ENCODE data around the gene PCSK2. TPM values are rescaled to one million over a fixed set of nuclear protein-coding genes. Genes with fewer than 3 reads are reported as not detected.

Gene PCSK2
- total RNA-seq, 3 donors from 2014 or later: not detected

DNA sequence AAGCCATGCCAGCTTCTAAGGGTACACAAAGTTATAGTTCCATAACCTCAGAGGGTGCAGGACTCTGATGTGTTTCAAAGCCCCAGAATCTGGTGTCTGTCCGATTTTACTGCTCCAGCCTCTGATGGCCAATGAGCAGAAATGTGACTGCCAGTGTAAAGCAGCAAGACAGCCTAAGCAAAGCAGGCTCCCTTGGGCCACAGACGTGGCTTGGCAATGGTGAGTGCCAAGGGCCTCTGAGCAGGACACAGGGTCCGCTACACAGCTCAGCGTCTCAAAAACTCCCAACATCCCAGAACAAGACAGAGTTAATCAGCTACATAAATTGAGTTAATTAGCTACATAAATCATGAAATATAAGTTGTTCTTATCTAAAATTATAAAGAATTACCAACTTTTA, 69.2 kb downstream of the PCSK2 start:
- Mint-ChIP-seq H3K4me3 (no peak overlapping the region), H3K9me3 (no peaks in the 10 kb centered on the region), H3K27me3 (ENCODE audit: low read depth) (no peaks in the 10 kb centered on the region), H3K36me3 (ENCODE audit: insufficient read depth) (no peaks in the 10 kb centered on the region), H3K4me1 (ENCODE audit: low read depth) (no peaks in the 10 kb centered on the region)
- no peak for DNase-seq
- no peak for ATAC-seq

- ATAC-seq (no peak), DNase-seq (no peak)
- peaks cover 4% of the 10 kb centered on the region for H3K27me3 Mint-ChIP-seq (ENCODE audit: low read depth)
- no peaks in the 10 kb centered on the region for H3K9me3 Mint-ChIP-seq
- H3K4me3 Mint-ChIP-seq: no peak overlapping the region
- H3K4me1 Mint-ChIP-seq (ENCODE audit: low read depth): no peaks in the 10 kb centered on the region
- H3K36me3 Mint-ChIP-seq (ENCODE audit: insufficient read depth): no peaks in the 10 kb centered on the region
Measured at GRCh38 chr20:17298171-17298570, 71.3 kb downstream of the PCSK2 start.

- DNase-seq (no peak), ATAC-seq (no peak)
- no peaks in the 10 kb centered on the region for H3K9me3 Mint-ChIP-seq
- peaks cover 4% of the 10 kb centered on the region for H3K27me3 Mint-ChIP-seq (ENCODE audit: low read depth)
- no peaks in the 10 kb centered on the region for H3K36me3 Mint-ChIP-seq (ENCODE audit: insufficient read depth)
- H3K4me1 Mint-ChIP-seq (ENCODE audit: low read depth): no peaks in the 10 kb centered on the region
- H3K4me3 Mint-ChIP-seq: no peak overlapping the region
Measured at GRCh38 chr20:17298751-17299150, 71.9 kb downstream of the PCSK2 start.

- Mint-ChIP-seq H3K4me3 (no peak overlapping the region), H3K9me3 (no peaks in the 10 kb centered on the region), H3K4me1 (ENCODE audit: low read depth) (no peaks in the 10 kb centered on the region), H3K27me3 (ENCODE audit: low read depth) (peaks cover 4% of the 10 kb centered on the region), H3K36me3 (ENCODE audit: insufficient read depth) (no peaks in the 10 kb centered on the region)
- no peak for DNase-seq
- no peak for ATAC-seq
Measured at GRCh38 chr20:17300113-17300512, 73.3 kb downstream of the PCSK2 start.

GRCh38 chr20:17304774-17305173, 77.9 kb downstream of the PCSK2 start:
- Mint-ChIP-seq H3K4me1 (ENCODE audit: low read depth) (no peaks in the 10 kb centered on the region), H3K4me3 (no peak overlapping the region), H3K9me3 (peaks cover 3% of the 10 kb centered on the region), H3K36me3 (ENCODE audit: insufficient read depth) (no peaks in the 10 kb centered on the region), H3K27me3 (ENCODE audit: low read depth) (peaks cover 6% of the 10 kb centered on the region)
- no peak for ATAC-seq
- DNase-seq: no peak

DNA sequence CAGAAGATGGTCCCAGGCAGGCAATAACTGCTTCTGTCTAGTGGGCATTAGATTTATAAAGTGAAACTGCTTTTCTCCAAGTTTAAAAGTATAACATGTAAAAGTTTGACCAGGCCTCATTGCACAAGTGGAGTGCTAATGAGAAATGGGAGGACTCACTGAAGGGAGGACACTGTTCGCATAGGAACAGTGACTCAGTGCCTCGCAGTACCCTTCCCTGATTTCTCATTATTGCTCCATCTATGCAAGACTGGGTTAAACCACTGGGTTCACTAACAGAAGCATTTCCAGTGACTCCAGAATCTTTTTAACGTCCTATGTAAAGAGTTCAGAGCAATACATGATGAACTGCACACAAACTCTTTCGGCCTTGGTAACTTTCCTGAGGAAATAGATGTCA, 79.6 kb downstream of the PCSK2 start:
- no peaks in the 10 kb centered on the region for H3K4me1 Mint-ChIP-seq (ENCODE audit: low read depth)
- H3K36me3 Mint-ChIP-seq (ENCODE audit: insufficient read depth): no peaks in the 10 kb centered on the region
- no peak for ATAC-seq
- H3K9me3 Mint-ChIP-seq: peaks cover 3% of the 10 kb centered on the region
- H3K27me3 Mint-ChIP-seq (ENCODE audit: low read depth): peaks cover 6% of the 10 kb centered on the region
- DNase-seq: no peak
- no peak overlapping the region for H3K4me3 Mint-ChIP-seq

DNA sequence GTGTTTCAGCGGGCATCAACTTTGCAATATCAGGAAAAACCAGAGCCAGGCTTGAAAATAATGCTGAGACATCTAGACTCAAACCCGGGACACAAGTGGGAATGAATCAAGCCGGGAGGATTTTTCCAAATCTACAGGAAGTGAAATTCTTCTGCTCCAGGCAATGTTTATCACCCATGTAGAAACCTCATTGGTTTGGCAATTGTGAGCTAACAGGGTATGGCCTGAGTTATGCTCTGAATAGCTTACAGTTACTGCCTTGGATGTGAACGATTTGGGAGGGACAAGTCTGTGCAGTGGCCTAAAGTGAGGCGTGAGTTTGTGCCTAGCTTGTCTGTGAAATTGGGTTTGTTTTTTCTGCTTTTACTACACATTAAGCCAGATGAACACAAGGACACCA, 87.4 kb downstream of the PCSK2 start:
- no peak overlapping the region for H3K4me3 Mint-ChIP-seq

GRCh38 chr20:17315407-17316231, 88.8 kb downstream of the PCSK2 start:
- Mint-ChIP-seq H3K36me3 (ENCODE audit: insufficient read depth) (no peaks in the 10 kb centered on the region), H3K27me3 (ENCODE audit: low read depth) (peaks cover 26% of the 10 kb centered on the region), H3K4me1 (ENCODE audit: low read depth) (no peaks in the 10 kb centered on the region), H3K9me3 (no peaks in the 10 kb centered on the region), H3K4me3 (no peak overlapping the region)
- no peak for ATAC-seq
- DNase-seq: no peak

More for the DNA sequence above, 87.4 kb downstream of the PCSK2 start:
- DNase-seq (no peak), ATAC-seq (no peak)
- Mint-ChIP-seq H3K4me1 (ENCODE audit: low read depth) (no peaks in the 10 kb centered on the region), H3K36me3 (ENCODE audit: insufficient read depth) (no peaks in the 10 kb centered on the region), H3K27me3 (ENCODE audit: low read depth) (peaks cover 26% of the 10 kb centered on the region), H3K9me3 (no peaks in the 10 kb centered on the region)

DNA sequence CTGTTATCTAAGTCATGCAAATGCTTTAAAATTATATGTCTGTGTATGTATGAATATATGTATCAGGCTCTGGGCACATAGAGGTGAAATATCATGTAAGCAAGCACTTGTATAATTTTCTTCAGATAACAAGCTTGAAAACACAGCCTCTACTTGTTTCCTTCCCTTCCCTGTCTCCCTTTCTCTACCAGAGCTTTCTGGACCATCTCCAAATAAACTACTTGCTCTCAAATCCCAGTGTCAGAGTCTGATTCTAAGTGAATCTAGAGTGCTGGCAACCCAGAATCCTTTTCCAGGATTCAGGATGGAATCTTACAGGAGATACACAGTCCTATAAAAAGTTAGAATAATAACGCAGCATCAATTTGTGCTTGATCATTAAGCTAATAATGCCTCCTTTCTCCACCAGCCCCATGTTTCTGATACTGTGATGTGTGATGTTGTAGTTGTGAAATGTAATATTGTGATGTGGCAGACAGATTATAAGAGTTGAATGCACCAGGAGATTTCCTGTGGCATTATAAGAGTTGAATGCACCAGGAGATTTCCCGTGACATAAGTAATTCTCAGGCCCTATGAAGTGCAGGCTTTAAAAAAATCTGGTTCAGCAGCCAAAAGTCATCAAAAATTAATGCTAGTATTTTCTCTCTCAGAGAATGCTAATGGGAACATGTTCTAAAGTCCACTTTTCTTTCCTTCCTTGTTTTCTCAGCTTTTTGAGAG, 89.6 kb downstream of the PCSK2 start:
- Mint-ChIP-seq H3K4me3 (no peak overlapping the region), H3K36me3 (ENCODE audit: insufficient read depth) (no peaks in the 10 kb centered on the region), H3K4me1 (ENCODE audit: low read depth) (no peaks in the 10 kb centered on the region), H3K27me3 (ENCODE audit: low read depth) (peaks cover 26% of the 10 kb centered on the region), H3K9me3 (no peaks in the 10 kb centered on the region)
- ATAC-seq: no peak
- no peak for DNase-seq

- Mint-ChIP-seq H3K4me3 (no peak overlapping the region), H3K27me3 (ENCODE audit: low read depth) (peaks cover 26% of the 10 kb centered on the region), H3K9me3 (no peaks in the 10 kb centered on the region), H3K4me1 (ENCODE audit: low read depth) (no peaks in the 10 kb centered on the region), H3K36me3 (ENCODE audit: insufficient read depth) (no peaks in the 10 kb centered on the region)
- no peak for DNase-seq
- no peak for ATAC-seq
Measured at GRCh38 chr20:17317341-17317740, 90.5 kb downstream of the PCSK2 start.

DNA sequence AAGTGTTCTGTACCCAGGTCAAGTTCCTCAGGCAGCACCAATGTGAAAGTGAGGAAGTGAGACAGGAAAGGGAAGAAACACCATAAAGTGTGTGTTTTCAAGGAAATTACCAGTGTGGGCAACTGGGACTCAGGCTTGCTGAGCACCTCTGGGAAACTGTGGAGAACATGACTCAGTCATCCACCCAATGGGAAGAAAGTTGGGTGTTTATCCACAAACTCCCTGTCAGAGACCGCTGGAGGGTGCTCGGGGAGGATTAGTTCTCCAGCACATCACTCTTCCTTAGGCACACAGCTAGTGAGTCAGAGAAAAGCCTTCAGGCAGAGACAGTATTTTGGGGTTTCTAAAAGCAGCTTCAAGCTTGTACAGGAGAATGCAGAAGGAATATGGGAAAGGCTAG, 93.6 kb downstream of the PCSK2 start:
- Mint-ChIP-seq H3K4me1 (ENCODE audit: low read depth) (no peaks in the 10 kb centered on the region), H3K4me3 (no peak overlapping the region), H3K36me3 (ENCODE audit: insufficient read depth) (no peaks in the 10 kb centered on the region), H3K27me3 (ENCODE audit: low read depth) (peaks cover 19% of the 10 kb centered on the region), H3K9me3 (no peaks in the 10 kb centered on the region)
- no peak for ATAC-seq
- no peak for DNase-seq

GRCh38 chr20:17326096-17326495, 99.3 kb downstream of the PCSK2 start:
- peaks cover 27% of the 10 kb centered on the region for H3K27me3 Mint-ChIP-seq (ENCODE audit: low read depth)
- H3K4me1 Mint-ChIP-seq (ENCODE audit: low read depth): no peaks in the 10 kb centered on the region
- no peak for DNase-seq
- H3K4me3 Mint-ChIP-seq: no peak overlapping the region
- H3K36me3 Mint-ChIP-seq (ENCODE audit: insufficient read depth): no peaks in the 10 kb centered on the region
- H3K9me3 Mint-ChIP-seq: no peaks in the 10 kb centered on the region
- no peak for ATAC-seq

DNA sequence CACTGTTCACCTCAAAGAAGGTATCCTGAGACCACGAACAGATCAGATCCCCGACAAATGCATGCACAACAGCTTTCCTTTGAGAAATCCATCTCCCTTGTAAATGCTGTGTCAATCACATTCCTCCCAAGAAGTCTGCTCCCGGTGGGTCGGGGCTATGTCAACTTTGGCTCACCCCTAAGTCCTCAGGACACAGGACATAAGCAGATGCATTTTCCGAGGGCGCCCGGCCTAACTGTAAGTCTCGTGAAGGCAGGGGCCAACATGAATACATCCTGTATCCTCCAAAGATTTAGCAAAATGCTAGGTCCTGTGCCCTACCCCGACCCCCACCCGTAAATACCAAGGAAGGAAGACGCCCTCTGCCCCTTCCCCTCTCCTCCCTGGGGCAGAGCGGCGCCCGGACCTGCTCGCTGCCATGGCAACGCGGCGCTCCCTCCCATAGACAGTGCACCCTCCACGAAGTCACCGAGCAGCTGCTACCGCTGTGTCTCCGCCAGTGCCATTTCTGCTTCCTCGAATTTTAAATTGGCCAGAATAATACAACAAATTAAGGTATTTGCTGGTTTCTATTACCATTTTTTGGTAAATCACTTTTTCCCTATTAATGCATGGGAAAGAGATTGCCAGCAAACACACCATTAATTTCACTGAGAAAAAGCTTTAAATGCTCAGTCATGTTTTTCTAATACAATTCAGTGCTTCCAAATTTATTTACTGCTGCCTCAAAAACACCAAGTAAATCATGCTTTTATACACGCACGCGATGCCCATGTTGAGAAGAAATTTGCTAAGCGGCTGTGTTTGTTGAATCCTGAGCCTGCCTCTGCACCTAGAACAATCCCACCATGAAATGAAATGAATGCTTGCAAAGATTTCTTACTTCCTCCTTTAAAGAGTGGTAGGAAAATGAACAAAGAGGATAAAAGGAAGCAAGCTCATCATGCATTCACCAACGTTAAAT, 100.6 kb downstream of the PCSK2 start:
- no peak overlapping the region for H3K4me3 Mint-ChIP-seq
- H3K27me3 Mint-ChIP-seq (ENCODE audit: low read depth): peaks cover 27% of the 10 kb centered on the region
- H3K9me3 Mint-ChIP-seq: no peaks in the 10 kb centered on the region
- no peaks in the 10 kb centered on the region for H3K36me3 Mint-ChIP-seq (ENCODE audit: insufficient read depth)
- ATAC-seq (no peak), DNase-seq (no peak)
- H3K4me1 Mint-ChIP-seq (ENCODE audit: low read depth): no peaks in the 10 kb centered on the region

GRCh38 chr20:17334932-17335331, 108.1 kb downstream of the PCSK2 start:
- H3K4me1 Mint-ChIP-seq (ENCODE audit: low read depth): no peaks in the 10 kb centered on the region
- H3K9me3 Mint-ChIP-seq: no peaks in the 10 kb centered on the region
- H3K4me3 Mint-ChIP-seq: no peak overlapping the region

More at GRCh38 chr20:17334932-17335331, 108.1 kb downstream of the PCSK2 start:
- no peak for ATAC-seq
- DNase-seq: no peak
- H3K27me3 Mint-ChIP-seq (ENCODE audit: low read depth): peaks cover 2% of the 10 kb centered on the region
- no peaks in the 10 kb centered on the region for H3K36me3 Mint-ChIP-seq (ENCODE audit: insufficient read depth)

Data from activated T-cell treated with anti-CD3 and anti-CD28 coated beads, Interleukin-2, amount 50 U/mL, for 4 hours (primary cell).